HCT116 (cell line): Measurements from ENCODE around the gene PTBP3. TPM values are rescaled to one million over a fixed set of nuclear protein-coding genes. Genes with fewer than 3 reads are reported as not detected.

Experiments used
- ATAC-seq: fragments of 200-7000 bp; cut with Tn5 transposase; 2 replicates; pipeline ENCODE4 v1.9.1; 2020; ENCODE audit warnings: mild to moderate bottlenecking, moderate library complexity
- BruUV-seq: library from RNA; stranded (reverse); fragments of 400-500 nt; replicated peaks from 2 replicates; lab custom pipeline; 2021; lab: Mats Ljungman, UMichigan
- CTCF ChIA-PET: fragments of 300-600 bp; sonication (Branson Sonifier 250); formaldehyde crosslinking; loops from one replicate; lab custom pipeline; 2021; ENCODE audit warnings: antibody characterized with exemption; lab: Charles Lee
- POLR2A ChIA-PET: fragments of 300-600, 350-600 bp; sonication (Branson Sonifier 250); formaldehyde crosslinking; loops from one replicate; lab custom pipeline; 2021; ENCODE audit warnings: antibody characterized with exemption; lab: Charles Lee
- RAD21 ChIA-PET, 2 experiments: fragments of 300-600 bp; sonication (Branson Sonifier 250); formaldehyde crosslinking; loops; one replicate each; lab custom pipeline; 2023; ENCODE audit warnings: low total read pairs in 2 of 2; ENCODE audit not compliant: uncharacterized antibody in 2 of 2, unreplicated experiment in 2 of 2, low non-redundant PET in 1 of 2; lab: Charles Lee
- DNase-seq: peaks from one replicate; pipeline ENCODE4 v3.0.0-alpha.2; 2010; ENCODE audit warnings: low read depth, low spot score
- H2AFZ ChIP-seq: fragments of 200-600 bp; shearing (Covaris generic), sonication (generic); 2 replicates; pipeline ENCODE4 v1.6.1; 2017; ENCODE audit warnings: low read depth, mixed run types, mixed read lengths, antibody characterized with exemption, low read length; ENCODE audit not compliant: poor library complexity, severe bottlenecking
- H3K27ac ChIP-seq: 2 replicates; pipeline ENCODE4 v1.5.1; 2012; ENCODE audit warnings: low read depth, low read length
- H3K27me3 ChIP-seq: fragments of 200-600 bp; sonication (generic); 2 replicates; pipeline ENCODE4 v1.6.1; 2016; ENCODE audit warnings: mixed run types, low read length, mixed read lengths; ENCODE audit not compliant: insufficient read depth
- H3K36me3 ChIP-seq, 2 experiments: fragments of 200-500 bp in 1 of 2; fragments of 200-600 bp in 1 of 2; sonication (Bioruptor generic) in 1 of 2; sonication (generic) in 1 of 2; 2 replicates each; pipeline versions ENCODE4 v1.5.1 to v1.6.1; 2014 to 2016; ENCODE audit warnings: low read length in 2 of 2, inconsistent platforms in 1 of 2, mixed read lengths in 1 of 2, mixed run types in 1 of 2; ENCODE audit not compliant: insufficient read depth in 2 of 2, control insufficient read depth in 1 of 2
- H3K4me1 ChIP-seq, 2 experiments: fragments of 200-600 bp in 1 of 2; sonication (generic) in 1 of 2; 2 replicates each; pipeline versions ENCODE4 v1.5.1 to v1.6.1; 2012 to 2017; ENCODE audit warnings: low read length in 2 of 2, inconsistent platforms in 1 of 2, mild to moderate bottlenecking in 1 of 2, mixed read lengths in 1 of 2, mixed run types in 1 of 2, moderate library complexity in 1 of 2; ENCODE audit not compliant: insufficient read depth in 2 of 2, control insufficient read depth in 1 of 2
- H3K4me2 ChIP-seq: fragments of 200-600 bp; sonication (generic); 2 replicates; pipeline ENCODE4 v1.6.1; 2017; ENCODE audit warnings: mixed run types, low read length, mixed read lengths
- H3K4me3 ChIP-seq, 2 experiments: fragments of 200-600 bp in 1 of 2; sonication (generic) in 1 of 2; replicated peaks in 1 of 2; 2 replicates each; pipeline ENCODE4 v1.5.1; 2011 to 2016; ENCODE audit warnings: low read length in 2 of 2, control low read depth in 1 of 2, low read depth in 1 of 2, mild to moderate bottlenecking in 1 of 2, mixed read lengths in 1 of 2, mixed run types in 1 of 2
- H3K79me2 ChIP-seq: fragments of 200-600 bp; sonication (generic); 2 replicates; pipeline ENCODE4 v1.6.1; 2017; ENCODE audit warnings: mild to moderate bottlenecking, mixed run types, low read length, moderate library complexity, mixed read lengths; ENCODE audit not compliant: insufficient read depth
- H3K9ac ChIP-seq: fragments of 200-600 bp; sonication (generic); 2 replicates; pipeline ENCODE4 v1.6.1; 2016; ENCODE audit warnings: low read length, mixed read lengths
- H3K9me2 ChIP-seq: fragments of 200-600 bp; sonication (generic), shearing (Covaris generic); 2 replicates; pipeline ENCODE4 v1.6.1; 2017; ENCODE audit warnings: mixed run types, mild to moderate bottlenecking, moderate library complexity; ENCODE audit not compliant: insufficient read depth
- H3K9me3 ChIP-seq, 2 experiments: fragments of 200-500 bp in 1 of 2; fragments of 200-600 bp in 1 of 2; sonication (Bioruptor generic) in 1 of 2; sonication (generic) in 1 of 2; 2 replicates each; pipeline ENCODE4 v1.6.1; 2014 to 2017; ENCODE audit warnings: low read length in 2 of 2, mixed read lengths in 2 of 2, inconsistent platforms in 1 of 2, low read depth in 1 of 2, mild to moderate bottlenecking in 1 of 2, mixed run types in 1 of 2, moderate library complexity in 1 of 2; ENCODE audit not compliant: control insufficient read depth in 1 of 2, insufficient read depth in 1 of 2
- H4K20me1 ChIP-seq: fragments of 200-600 bp; sonication (generic), shearing (Covaris generic); 2 replicates; pipeline ENCODE4 v1.6.1; 2017; ENCODE audit warnings: mixed run types, mild to moderate bottlenecking, moderate library complexity; ENCODE audit not compliant: insufficient read depth
- CBX3 ChIP-seq: IDR thresholded peaks from 2 replicates; pipeline ENCODE4 v1.6.1; 2012; ENCODE audit warnings: low read depth
- CTCF ChIP-seq, 3 experiments: fragments of 200-600 bp in 1 of 3; sonication (generic) in 1 of 3; IDR thresholded peaks in 2 of 3; conservative IDR thresholded peaks in 1 of 3; 2 replicates each; pipeline ENCODE4 v1.5.1; 2012 to 2017; ENCODE audit warnings: low read depth in 2 of 3, low read length in 2 of 3, antibody characterized with exemption in 1 of 3, borderline replicate concordance in 1 of 3, control low read depth in 1 of 3, mild to moderate bottlenecking in 1 of 3, mixed read lengths in 1 of 3, mixed run types in 1 of 3, moderate library complexity in 1 of 3; ENCODE audit not compliant: insufficient read depth in 1 of 3
- ELF1 ChIP-seq: IDR thresholded peaks from 2 replicates; pipeline ENCODE4 v1.6.1; 2012; ENCODE audit warnings: low read depth, borderline replicate concordance
- EZH2phosphoT487 ChIP-seq: fragments of 200-600 bp; IDR thresholded peaks from 2 replicates; pipeline ENCODE4 v1.6.1; 2018; ENCODE audit warnings: antibody characterized with exemption, borderline replicate concordance
- FOSL1 ChIP-seq: IDR thresholded peaks from 2 replicates; pipeline ENCODE4 v1.6.1; 2012; ENCODE audit warnings: low read depth
- MAX ChIP-seq: IDR thresholded peaks from 2 replicates; pipeline ENCODE4 v1.6.1; 2012
- POLR2A ChIP-seq: IDR thresholded peaks from 2 replicates; pipeline ENCODE4 v1.7.0; 2011; ENCODE audit warnings: borderline replicate concordance; ENCODE audit not compliant: insufficient read depth, insufficient read length; ENCODE audit errors: extremely low read depth
- REST ChIP-seq: IDR thresholded peaks from 2 replicates; pipeline ENCODE4 v1.6.1; 2012; ENCODE audit warnings: low read depth
- SRF ChIP-seq: IDR thresholded peaks from 2 replicates; pipeline ENCODE4 v1.6.1; 2012; ENCODE audit warnings: low read depth
- ZNF274 ChIP-seq: fragments of 200-500 bp; sonication (Bioruptor generic); IDR thresholded peaks from 2 replicates; pipeline ENCODE4 v1.6.1; 2014; ENCODE audit warnings: mild to moderate bottlenecking, low read depth, low read length, inconsistent platforms
- intact Hi-C: fragments of 100-400 bp; cut with micrococcal nuclease; formaldehyde crosslinking; loops from 2 replicates; pipeline ENCODE4 v1.10.0; 2022
- total RNA-seq: library from RNA; stranded (reverse); gene quantifications from one replicate; pipeline ENCODE4 v1.2.1, GENCODE V29; 2021; ENCODE audit not compliant: unreplicated experiment

The PTBP3 gene
- total RNA-seq, 1 experiment from 2014 or later = 102 TPM

GRCh38 chr9:112245126-112245525, 88.3 kb downstream of the PTBP3 start:
- no peak for TF ChIP-seq ELF1
- TF ChIP-seq CBX3 = no peak
- TF ChIP-seq SRF = no peak
- TF ChIP-seq MAX = no peak
- TF ChIP-seq FOSL1 = no peak
- no peak for TF ChIP-seq REST
- TF ChIP-seq EZH2phosphoT487 = no peak
- TF ChIP-seq POLR2A = no peak
- TF ChIP-seq CTCF (IDR thresholded peaks at IDR 0.05 in 2 of 3, conservative IDR thresholded peaks at IDR 0.05 in 1 of 3; ENCODE audit: borderline replicate concordance in 1 of 3, insufficient read depth in 1 of 3, low read depth in 2 of 3, low read length in 2 of 3) = no peak
- no peak for TF ChIP-seq ZNF274
- Histone ChIP-seq H3K4me1 (peaks cover 0 to 17% of the 10 kb centered on the region in 2 experiments; a peak in 2 of 4 replicates), H3K4me2 (no peak overlapping the region), H3K9me3 (no peaks in the 10 kb centered on the region), H3K27me3 (no peaks in the 10 kb centered on the region), H3K36me3 (no peaks in the 10 kb centered on the region), H3K9ac (no peak overlapping the region), H4K20me1 (no peaks in the 10 kb centered on the region), H3K9me2 (no peaks in the 10 kb centered on the region), H3K79me2 (no peaks in the 10 kb centered on the region; the same call in 1 of the 2 replicates), H3K4me3 (no peak overlapping the region), H3K27ac (no peak overlapping the region), H2AFZ (no peak overlapping the region)
- POLR2A ChIA-PET = no interaction called here
- DNase-seq (no peak), ATAC-seq (no peak)
- no TSS peak for BruUV-seq
- CTCF ChIA-PET = no interaction called here
- intact Hi-C loops = no loop called here
- RAD21 ChIA-PET = no interaction called here
